ENCODE measurements around the gene ZMYND8.

- TF ChIP-seq CTCF (IDR thresholded peaks at IDR 0.05), result no peak
- no peak for TF ChIP-seq EP300 (IDR thresholded peaks at IDR 0.05)
Measured at GRCh38 chr20:47353692-47354463, 2.6 kb downstream of the ZMYND8 start.
